Cardiac fibroblast (primary cell): Measurements from ENCODE around the gene VPS41.

Experiments
- DNase-seq, 2 donors: peaks; one replicate each; pipeline versions ENCODE4 v3.0.0 to v3.0.0-alpha.2; 2010; ENCODE audit warnings: low read depth in 2 of 2
- H3K4me3 ChIP-seq, 2 donors: replicated peaks in 1 of 2; 1 replicate in 1 of 2; 2 replicates in 1 of 2; pipeline ENCODE4 v1.5.1; 2011; ENCODE audit warnings: low read depth in 2 of 2, low read length in 2 of 2, mild to moderate bottlenecking in 2 of 2, moderate library complexity in 1 of 2
- TF ChIP-seq, protein P1 (sequence below): IDR thresholded peaks from one replicate; pipeline ENCODE4 v1.5.1; 2011; ENCODE audit warnings: low read depth, mild to moderate bottlenecking, low read length, inconsistent platforms

The VPS41 gene

GRCh38 chr7:38686888-38687287, 222.1 kb downstream of the VPS41 start:
- no peak overlapping the region for H3K4me3 ChIP-seq
- DNase-seq = peak; percentile 54 to 65
- TF ChIP-seq, protein P1, sequence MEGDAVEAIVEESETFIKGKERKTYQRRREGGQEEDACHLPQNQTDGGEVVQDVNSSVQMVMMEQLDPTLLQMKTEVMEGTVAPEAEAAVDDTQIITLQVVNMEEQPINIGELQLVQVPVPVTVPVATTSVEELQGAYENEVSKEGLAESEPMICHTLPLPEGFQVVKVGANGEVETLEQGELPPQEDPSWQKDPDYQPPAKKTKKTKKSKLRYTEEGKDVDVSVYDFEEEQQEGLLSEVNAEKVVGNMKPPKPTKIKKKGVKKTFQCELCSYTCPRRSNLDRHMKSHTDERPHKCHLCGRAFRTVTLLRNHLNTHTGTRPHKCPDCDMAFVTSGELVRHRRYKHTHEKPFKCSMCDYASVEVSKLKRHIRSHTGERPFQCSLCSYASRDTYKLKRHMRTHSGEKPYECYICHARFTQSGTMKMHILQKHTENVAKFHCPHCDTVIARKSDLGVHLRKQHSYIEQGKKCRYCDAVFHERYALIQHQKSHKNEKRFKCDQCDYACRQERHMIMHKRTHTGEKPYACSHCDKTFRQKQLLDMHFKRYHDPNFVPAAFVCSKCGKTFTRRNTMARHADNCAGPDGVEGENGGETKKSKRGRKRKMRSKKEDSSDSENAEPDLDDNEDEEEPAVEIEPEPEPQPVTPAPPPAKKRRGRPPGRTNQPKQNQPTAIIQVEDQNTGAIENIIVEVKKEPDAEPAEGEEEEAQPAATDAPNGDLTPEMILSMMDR = no peak

GRCh38 chr7:38685851-38686250, 223.1 kb downstream of the VPS41 start:
- DNase-seq = no peak
- TF ChIP-seq, protein P1 = no peak
- H3K4me3 ChIP-seq = no peak overlapping the region

- peak in 1 of 2 donors; percentile 66 for DNase-seq
- H3K4me3 ChIP-seq = no peak overlapping the region
- TF ChIP-seq, protein P1 = no peak
Observed at GRCh38 chr7:38682606-38683005, 226.4 kb downstream of the VPS41 start.

DNA sequence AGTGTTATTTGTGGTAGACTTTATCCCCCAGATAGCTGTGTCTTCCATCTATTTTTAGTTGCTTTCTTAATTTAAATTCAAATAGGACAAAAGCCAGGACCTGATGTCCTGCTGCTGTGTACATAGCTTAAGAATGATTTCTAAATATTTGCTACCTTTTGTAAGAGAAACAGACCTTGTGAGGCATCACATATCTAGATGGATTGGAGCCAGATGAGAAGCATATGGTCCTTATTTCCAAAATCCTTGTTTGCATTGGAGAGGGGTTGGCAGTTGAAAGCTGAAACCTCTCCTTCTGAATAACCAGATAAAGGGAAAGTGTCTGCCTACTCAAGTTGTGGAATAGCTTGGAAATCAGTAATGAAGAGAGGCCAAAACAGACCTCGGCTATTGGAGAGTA, 227.1 kb downstream of the VPS41 start:
- H3K4me3 ChIP-seq = no peak overlapping the region
- peak; percentile 29 to 84 for DNase-seq
- TF ChIP-seq, protein P1 = no peak

DNA sequence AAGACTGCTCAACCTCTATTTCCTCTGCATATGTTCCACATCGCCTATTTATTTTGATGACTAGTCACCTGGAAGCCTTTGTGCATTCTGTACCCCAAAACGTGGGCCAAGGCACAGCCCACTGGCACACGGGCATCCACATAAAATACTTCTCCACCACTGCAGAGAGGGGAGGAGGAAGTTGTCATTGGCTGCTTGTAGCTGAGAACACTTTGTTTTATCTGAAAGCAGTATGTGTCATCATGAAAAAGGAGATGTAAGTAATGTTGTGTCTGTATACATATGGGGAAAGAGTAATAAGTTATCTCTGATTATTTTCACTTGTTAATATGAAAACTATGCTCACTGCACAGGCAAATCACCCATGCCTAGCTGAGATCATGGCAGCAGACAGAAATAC, 229.6 kb downstream of the VPS41 start:
- no peak overlapping the region for H3K4me3 ChIP-seq
- peak; percentile 46 to 59 for DNase-seq
- TF ChIP-seq, protein P1 = no peak

- no peak overlapping the region for H3K4me3 ChIP-seq
- no peak for DNase-seq
- TF ChIP-seq, protein P1 = no peak
Observed at GRCh38 chr7:38678698-38679054, 230.3 kb downstream of the VPS41 start.

- TF ChIP-seq, protein P1 = no peak
- H3K4me3 ChIP-seq = no peak overlapping the region
- DNase-seq = no peak
Observed at GRCh38 chr7:38677981-38678697, 230.9 kb downstream of the VPS41 start.
